Spleen (tissue), 11 donors: Measurements from ENCODE around the gene ENTPD2. TPM values are rescaled to one million over a fixed set of nuclear protein-coding genes. Genes with fewer than 3 reads are reported as not detected.

Experiments used
- DNase-seq: peaks from one replicate; pipeline ENCODE4 v3.0.0-alpha.2; 2020
- H3K27ac ChIP-seq, 8 donors: fragments of 200-600 bp; sonication (generic) in 7 of 8; 1 replicate in 4 of 8; 2 replicates in 4 of 8; pipeline versions ENCODE4 v1.5.0 to v1.8.0; 2016 to 2021; ENCODE audit warnings: inconsistent platforms in 4 of 8, mild to moderate bottlenecking in 4 of 8, moderate library complexity in 1 of 8
- H3K27me3 ChIP-seq, 7 donors: fragments of 200-600 bp; sonication (generic) in 6 of 7; replicated peaks in 1 of 7; 1 replicate in 4 of 7; 2 replicates in 3 of 7; pipeline versions ENCODE4 v1.5.0 to v1.8.0; 2016 to 2021; ENCODE audit warnings: inconsistent platforms in 3 of 7, mild to moderate bottlenecking in 1 of 7
- H3K36me3 ChIP-seq, 6 donors: fragments of 200-600 bp; sonication (generic) in 5 of 6; 1 replicate in 4 of 6; 2 replicates in 2 of 6; pipeline versions ENCODE4 v1.5.0 to v1.8.0; 2016 to 2021; ENCODE audit warnings: inconsistent platforms in 2 of 6
- H3K4me1 ChIP-seq, 6 donors: fragments of 200-600 bp; sonication (generic) in 5 of 6; 1 replicate in 3 of 6; 2 replicates in 3 of 6; pipeline versions ENCODE4 v1.5.0 to v1.8.0; 2016 to 2021; ENCODE audit warnings: inconsistent platforms in 3 of 6
- H3K4me3 ChIP-seq, 8 donors: fragments of 200-600 bp; sonication (generic) in 7 of 8; 1 replicate in 4 of 8; 2 replicates in 4 of 8; pipeline versions ENCODE4 v1.5.0 to v1.8.0; 2016 to 2021; ENCODE audit warnings: inconsistent platforms in 4 of 8, mild to moderate bottlenecking in 4 of 8, moderate library complexity in 2 of 8
- H3K9me3 ChIP-seq, 8 donors: fragments of 200-600 bp; sonication (generic) in 7 of 8; 1 replicate in 4 of 8; 2 replicates in 4 of 8; pipeline versions ENCODE4 v1.5.0 to v1.8.0; 2016 to 2021; ENCODE audit warnings: inconsistent platforms in 4 of 8
- CTCF ChIP-seq, 11 experiments: fragments of 200-600 bp in 7 of 11; fragments of 450-650 bp in 4 of 11; sonication (generic) in 4 of 11; IDR thresholded peaks in 8 of 11; conservative IDR thresholded peaks in 3 of 11; 1 replicate in 7 of 11; 2 replicates in 4 of 11; pipeline versions ENCODE4 v1.4.0 to v1.8.0; 2016 to 2021; ENCODE audit warnings: antibody characterized with exemption in 11 of 11, inconsistent platforms in 4 of 11, mild to moderate bottlenecking in 1 of 11
- POLR2A ChIP-seq, 3 donors: fragments of 450-650 bp; IDR thresholded peaks; one replicate each; pipeline ENCODE4 v1.5.1; 2017; ENCODE audit warnings: antibody characterized with exemption in 3 of 3, mild to moderate bottlenecking in 1 of 3
- POLR2AphosphoS5 ChIP-seq, 3 donors: sonication (generic); formaldehyde crosslinking; IDR thresholded peaks; one replicate each; pipeline ENCODE4 v1.5.1; 2017; ENCODE audit warnings: antibody characterized with exemption in 3 of 3
- WGBS, 5 donors: extraction: QIAGEN DNeasy Blood & Tissue Kit in 3 of 5; methylation state at CpG; one replicate each; pipeline versions ENCODE4 v1.1.5 to v1.1.7; 2013 to 2018; 5-methylcytosine and 5-hydroxymethylcytosine counted together
- intact Hi-C: fragments of 100-400 bp; cut with DNase I; formaldehyde crosslinking; loops from one replicate; pipeline ENCODE4 v1.15.0; 2023; ENCODE audit warnings: low total_unique reads
- polyA plus RNA-seq, 3 donors: library from polyadenylated mRNA; stranded (reverse); fragments of 200-250 nt; gene quantifications; one replicate each; pipeline ENCODE4 v1.2.1, GENCODE V29; 2013
- total RNA-seq, 7 donors: library from RNA; depleted of rRNA in 3 of 7; stranded (reverse); fragments of >200 nt in 3 of 7; fragmentation: NEBNext Ultra II Directional in 4 of 7; extraction: Animal tissue kit (Norgen Biotek cat#: 25700) in 4 of 7; gene quantifications; one replicate each; pipeline versions ENCODE4 v1.1.0 to v1.2.1, GENCODE V29; 2016 to 2021
- donor health status: healthy with polysubstance abuse.
- donor health status: DM: no; HTN: no; CAD: no; lungs with moderate emphysema.
- donor health status: DM: no; HTN: no; CAD: no.
- donor health status: Bipolar disorder and iron deficiency.
- donor health status: healthy.
- donor health status: DM: no; HTN: no; CAD: no.
- donor health status: DM: yes; HTN: yes; CAD: no.

The ENTPD2 gene
- total and polyA plus RNA-seq, 10 donors: 0.11 to 0.58 (median 0.36) TPM; not detected in 6

- WGBS, 5 donors: 93 to 100% (median 95%) methylated on average over 13 to 23 of the region's 23 CpGs
These were observed 11.6 kb upstream of the ENTPD2 start for GRCh38 chr9:137065336-137065967.

GRCh38 chr9:137064880-137065164 is 11.0 kb upstream of the ENTPD2 start:
- TF ChIP-seq POLR2AphosphoS5 (IDR thresholded peaks at IDR 0.05) (no peak), POLR2A (IDR thresholded peaks at IDR 0.05) (no peak), CTCF (IDR thresholded peaks at IDR 0.05 in 8 of 11, conservative IDR thresholded peaks at IDR 0.05 in 3 of 11) (no peak)
- peaks cover 0 to 18% (median 7%) of the 10 kb centered on the region in 7 donors for H3K27me3 ChIP-seq
- no peak overlapping the region for H3K27ac ChIP-seq
- WGBS, 5 donors: 88 to 95% (median 93%) methylated on average over 12 of the region's 12 CpGs
- H3K4me1 ChIP-seq: peaks cover 2 to 40% (median 24%) of the 10 kb centered on the region in 6 donors
- DNase-seq: no peak
- intact Hi-C loops: loop anchor here (10.0 kb wide), 1 partner anchor 280 kb away; no protein-coding TSS in a partner anchor
- H3K36me3 ChIP-seq: peaks cover 0 to 5% (median 0%) of the 10 kb centered on the region in 6 donors
- H3K9me3 ChIP-seq: no peaks in the 10 kb centered on the region
- H3K4me3 ChIP-seq: no peak overlapping the region

More at GRCh38 chr9:137065336-137065967, 11.6 kb upstream of the ENTPD2 start:
- intact Hi-C loops: loop anchor here (10.0 kb wide), 1 partner anchor 281 kb away; no protein-coding TSS in a partner anchor
- Histone ChIP-seq H3K4me3 (no peak overlapping the region), H3K9me3 (no peaks in the 10 kb centered on the region), H3K27ac (no peak overlapping the region), H3K36me3 (peaks cover 0 to 5% (median 0%) of the 10 kb centered on the region in 6 donors), H3K27me3 (peaks cover 0 to 22% (median 7%) of the 10 kb centered on the region in 7 donors), H3K4me1 (peaks cover 2 to 46% (median 28%) of the 10 kb centered on the region in 6 donors)
- TF ChIP-seq CTCF (IDR thresholded peaks at IDR 0.05 in 8 of 11, conservative IDR thresholded peaks at IDR 0.05 in 3 of 11): no peak
- TF ChIP-seq POLR2A (IDR thresholded peaks at IDR 0.05): no peak
- TF ChIP-seq POLR2AphosphoS5 (IDR thresholded peaks at IDR 0.05): no peak
- DNase-seq: no peak

- peak; percentile 93 to 99 (median 97) for TF ChIP-seq CTCF (IDR thresholded peaks at IDR 0.05 in 8 of 11, conservative IDR thresholded peaks at IDR 0.05 in 3 of 11)
- peak; percentile 37 to 73 (median 51) for TF ChIP-seq POLR2AphosphoS5 (IDR thresholded peaks at IDR 0.05)
- TF ChIP-seq POLR2A (IDR thresholded peaks at IDR 0.05): no peak
- peaks cover 0 to 5% (median 0%) of the 10 kb centered on the region in 6 donors for H3K36me3 ChIP-seq
- H3K27ac ChIP-seq: no peak overlapping the region
- H3K27me3 ChIP-seq: peaks cover 0 to 12% (median 3%) of the 10 kb centered on the region in 7 donors
- intact Hi-C loops: loop anchor here (10.0 kb wide), 1 partner anchor 279 kb away; no protein-coding TSS in a partner anchor
- peaks cover 2 to 34% (median 18%) of the 10 kb centered on the region in 6 donors for H3K4me1 ChIP-seq
- 56 to 86% (median 59%) methylated on average over 14 to 55 of the region's 55 CpGs for WGBS, 5 donors
- H3K4me3 ChIP-seq: no peak overlapping the region
- no peaks in the 10 kb centered on the region for H3K9me3 ChIP-seq
- peak; percentile 92 for DNase-seq
These were observed 10.4 kb upstream of the ENTPD2 start for GRCh38 chr9:137064027-137064879.
